ENCODE measurements around the gene PPP1R1B. TPM values are rescaled to one million over a fixed set of nuclear protein-coding genes. Genes with fewer than 3 reads are reported as not detected.

The PPP1R1B gene
- polyA plus RNA-seq, 1 donor (not counting 4 experiments of a cell fraction or from before 2014, with no cell fraction given), result 0.18 TPM

DNA sequence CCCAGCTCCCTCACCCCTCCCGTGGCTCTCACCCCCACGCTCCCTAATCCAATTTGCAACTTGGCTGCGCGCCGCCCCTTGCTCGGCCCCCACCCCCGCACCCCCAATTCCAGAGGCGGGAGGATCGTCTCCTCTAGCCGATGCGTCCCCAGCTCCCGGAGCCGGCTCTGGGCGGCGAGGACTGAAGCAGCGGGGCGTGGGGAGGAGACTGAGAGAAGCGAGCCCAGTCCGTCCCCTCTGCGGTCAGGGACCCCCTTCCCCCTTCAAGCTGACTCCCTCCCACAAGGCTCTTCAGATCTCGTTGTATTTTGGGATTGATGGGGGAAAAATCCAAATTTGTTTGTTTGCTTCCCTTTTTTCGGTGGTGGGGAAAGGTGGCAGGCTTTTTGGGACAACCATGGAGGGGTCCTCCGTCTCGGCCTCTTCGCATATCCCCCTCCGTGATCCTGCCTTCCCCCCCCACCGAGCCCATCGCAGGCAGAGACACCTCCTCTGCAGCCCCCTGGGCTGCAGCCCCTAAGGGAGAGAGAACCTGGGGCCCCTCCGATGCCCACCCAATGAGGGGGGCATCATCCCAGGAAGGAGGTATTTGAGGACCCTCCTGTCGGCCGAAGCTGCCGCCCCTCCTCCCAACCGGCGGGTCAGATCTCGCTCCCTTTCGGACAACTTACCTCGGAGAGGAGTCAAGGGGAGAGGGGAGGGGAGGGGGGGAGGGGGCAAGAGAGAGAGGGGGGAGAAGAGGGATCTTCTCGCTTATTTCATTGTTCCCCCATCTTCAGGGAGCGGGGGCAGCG lies 19.5 kb upstream of the PPP1R1B start:
- no peak overlapping the region for H2AFZ ChIP-seq (ENCODE audit: control insufficient read depth, low read length)
- TF ChIP-seq, protein P1, sequence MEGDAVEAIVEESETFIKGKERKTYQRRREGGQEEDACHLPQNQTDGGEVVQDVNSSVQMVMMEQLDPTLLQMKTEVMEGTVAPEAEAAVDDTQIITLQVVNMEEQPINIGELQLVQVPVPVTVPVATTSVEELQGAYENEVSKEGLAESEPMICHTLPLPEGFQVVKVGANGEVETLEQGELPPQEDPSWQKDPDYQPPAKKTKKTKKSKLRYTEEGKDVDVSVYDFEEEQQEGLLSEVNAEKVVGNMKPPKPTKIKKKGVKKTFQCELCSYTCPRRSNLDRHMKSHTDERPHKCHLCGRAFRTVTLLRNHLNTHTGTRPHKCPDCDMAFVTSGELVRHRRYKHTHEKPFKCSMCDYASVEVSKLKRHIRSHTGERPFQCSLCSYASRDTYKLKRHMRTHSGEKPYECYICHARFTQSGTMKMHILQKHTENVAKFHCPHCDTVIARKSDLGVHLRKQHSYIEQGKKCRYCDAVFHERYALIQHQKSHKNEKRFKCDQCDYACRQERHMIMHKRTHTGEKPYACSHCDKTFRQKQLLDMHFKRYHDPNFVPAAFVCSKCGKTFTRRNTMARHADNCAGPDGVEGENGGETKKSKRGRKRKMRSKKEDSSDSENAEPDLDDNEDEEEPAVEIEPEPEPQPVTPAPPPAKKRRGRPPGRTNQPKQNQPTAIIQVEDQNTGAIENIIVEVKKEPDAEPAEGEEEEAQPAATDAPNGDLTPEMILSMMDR (optimal IDR thresholded peaks at IDR 0.05 in 1 of 3, IDR thresholded peaks at IDR 0.05 in 1 of 3, conservative IDR thresholded peaks at IDR 0.05 in 1 of 3; ENCODE audit: extremely low read depth in 1 of 3, insufficient read depth in 2 of 3, low read length in 3 of 3), result no peak
- TF ChIP-seq EZH2 (IDR thresholded peaks at IDR 0.05; ENCODE audit: low read length), result peak; percentile 83
- peaks cover 2% of the 10 kb centered on the region for H4K20me1 ChIP-seq (ENCODE audit: control insufficient read depth, extremely low read depth, insufficient read depth, low read length)
- DNase-seq (ENCODE audit: low read depth, low spot score), result no peak
- H3K9me3 ChIP-seq (ENCODE audit: control insufficient read depth, low read depth, low read length), result no peaks in the 10 kb centered on the region
- H3K36me3 ChIP-seq (ENCODE audit: control insufficient read depth in 2 of 2, extremely low read depth in 1 of 2, insufficient read depth in 2 of 2, low read length in 2 of 2), result no peaks in the 10 kb centered on the region
- H3K4me2 ChIP-seq (ENCODE audit: control insufficient read depth, extremely low read depth, insufficient read depth, low read depth, low read length), result no peak overlapping the region
- no peak for FAIRE-seq
- dilution Hi-C loops (cut with MboI; ENCODE audit: extremely low pct_ligation_motif_present, low sequenced_read_pairs), result no loop called here
- H3K27me3 ChIP-seq (ENCODE audit: control insufficient read depth, extremely low read depth, insufficient read depth, low read length), result peaks cover 80% of the 10 kb centered on the region
- no peaks in the 10 kb centered on the region for H3K79me2 ChIP-seq (ENCODE audit: control insufficient read depth, insufficient read depth, low read length)
- H3K9ac ChIP-seq (ENCODE audit: control insufficient read depth, extremely low read depth, insufficient read depth, low read length), result no peak overlapping the region
- peak overlapping the region in 2 of 3 experiments; percentile 18 to 22 for H3K4me3 ChIP-seq (ENCODE audit: control insufficient read depth in 2 of 3, extremely low read depth in 1 of 3, insufficient read depth in 2 of 3, low read depth in 1 of 3, low read length in 3 of 3)
- H3K9me1 ChIP-seq (ENCODE audit: control insufficient read depth, extremely low read depth, insufficient read depth, low read length), result no peaks in the 10 kb centered on the region
- no peak overlapping the region for H3K27ac ChIP-seq (ENCODE audit: control insufficient read depth, insufficient read depth, low read length)
- H3K4me1 ChIP-seq (ENCODE audit: control insufficient read depth, extremely low read depth, insufficient read depth, low read length), result peaks cover 30% of the 10 kb centered on the region

DNA sequence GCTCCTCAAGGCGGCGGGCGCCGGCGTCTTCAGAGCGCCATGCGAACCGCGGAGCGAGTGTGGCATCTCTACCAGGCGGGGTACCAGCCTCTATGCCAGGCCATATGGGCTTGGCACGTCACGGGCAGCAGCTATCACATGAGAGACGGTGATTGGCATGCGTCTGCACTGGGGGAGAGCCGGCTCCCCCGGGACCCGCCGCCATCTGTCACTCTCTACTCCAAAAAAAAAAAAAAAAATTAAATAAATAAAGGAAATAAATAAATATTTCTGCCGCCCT lies 19.0 kb upstream of the PPP1R1B start, which contains the start of gene NEUROD2:
Gene NEUROD2, minus strand, starts transcription at position 70 of the 280 bp plus-strand sequence. CDS start 1,321 bp downstream, outside the sequence.
- Histone ChIP-seq H3K9me1 (ENCODE audit: control insufficient read depth, extremely low read depth, insufficient read depth, low read length) (no peaks in the 10 kb centered on the region), H3K4me3 (ENCODE audit: control insufficient read depth in 2 of 3, extremely low read depth in 1 of 3, insufficient read depth in 2 of 3, low read depth in 1 of 3, low read length in 3 of 3) (peak within 1 kb of the TSS in 2 of 3 experiments; percentile 18 to 22), H3K9me3 (ENCODE audit: control insufficient read depth, low read depth, low read length) (no peaks in the 10 kb centered on the region), H3K27me3 (ENCODE audit: control insufficient read depth, extremely low read depth, insufficient read depth, low read length) (peaks cover 76% of the 10 kb centered on the region), H3K4me1 (ENCODE audit: control insufficient read depth, extremely low read depth, insufficient read depth, low read length) (peaks cover 27% of the 10 kb centered on the region), H3K36me3 (ENCODE audit: control insufficient read depth in 2 of 2, extremely low read depth in 1 of 2, insufficient read depth in 2 of 2, low read length in 2 of 2) (no peaks in the 10 kb centered on the region), H4K20me1 (ENCODE audit: control insufficient read depth, extremely low read depth, insufficient read depth, low read length) (peaks cover 2% of the 10 kb centered on the region), H2AFZ (ENCODE audit: control insufficient read depth, low read length) (no peak within 1 kb of the TSS), H3K79me2 (ENCODE audit: control insufficient read depth, insufficient read depth, low read length) (no peaks in the 10 kb centered on the region), H3K4me2 (ENCODE audit: control insufficient read depth, extremely low read depth, insufficient read depth, low read depth, low read length) (peak within 1 kb of the TSS; percentile 62), H3K9ac (ENCODE audit: control insufficient read depth, extremely low read depth, insufficient read depth, low read length) (no peak within 1 kb of the TSS), H3K27ac (ENCODE audit: control insufficient read depth, insufficient read depth, low read length) (no peak within 1 kb of the TSS)
- FAIRE-seq (no peak), DNase-seq (ENCODE audit: low read depth, low spot score) (no peak)
- TF ChIP-seq, protein P1 (optimal IDR thresholded peaks at IDR 0.05 in 1 of 3, IDR thresholded peaks at IDR 0.05 in 1 of 3, conservative IDR thresholded peaks at IDR 0.05 in 1 of 3; ENCODE audit: extremely low read depth in 1 of 3, insufficient read depth in 2 of 3, low read length in 3 of 3), result no peak
- peak; percentile 72 for TF ChIP-seq EZH2 (IDR thresholded peaks at IDR 0.05; ENCODE audit: low read length)
- dilution Hi-C loops (cut with MboI; ENCODE audit: extremely low pct_ligation_motif_present, low sequenced_read_pairs), result no loop called here
